Activated CD4-positive, CD25-positive, alpha-beta regulatory T cell treated with anti-CD3 and anti-CD28 coated beads, Interleukin-2, amount 50 U/mL, for 16 hours (primary cell): ENCODE measurements around the gene USF2.
A peak's percentile ranks its signal among the peaks of the same experiment; 100 is the strongest.

Experiments
- DNase-seq: peaks from one replicate; pipeline ENCODE4 v3.0.0-alpha.2; 2020; ENCODE audit warnings: low read depth, low spot score

The USF2 gene

DNA sequence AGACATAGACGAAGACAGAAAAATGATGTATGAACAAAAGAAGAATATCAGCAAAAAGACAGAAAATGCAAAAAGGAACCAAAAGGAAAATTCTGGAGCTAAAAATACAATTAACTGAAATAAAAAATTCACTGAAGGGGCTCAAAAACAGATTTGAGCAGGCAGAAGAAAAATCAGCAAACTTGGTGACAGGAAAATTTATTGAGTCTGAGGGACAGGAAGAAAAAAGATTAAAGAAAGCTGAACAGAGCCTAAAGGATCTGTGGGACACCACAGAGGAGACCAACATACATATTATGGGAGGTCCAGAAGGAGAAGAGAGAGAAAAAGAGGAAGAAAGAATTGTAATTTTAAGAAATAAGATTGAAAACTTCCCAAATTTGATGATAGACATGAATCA lies 27.3 kb upstream of the USF2 start:
- no peak for DNase-seq

- no peak for DNase-seq
Measured at GRCh38 chr19:35246466-35247092, 22.2 kb upstream of the USF2 start.

DNA sequence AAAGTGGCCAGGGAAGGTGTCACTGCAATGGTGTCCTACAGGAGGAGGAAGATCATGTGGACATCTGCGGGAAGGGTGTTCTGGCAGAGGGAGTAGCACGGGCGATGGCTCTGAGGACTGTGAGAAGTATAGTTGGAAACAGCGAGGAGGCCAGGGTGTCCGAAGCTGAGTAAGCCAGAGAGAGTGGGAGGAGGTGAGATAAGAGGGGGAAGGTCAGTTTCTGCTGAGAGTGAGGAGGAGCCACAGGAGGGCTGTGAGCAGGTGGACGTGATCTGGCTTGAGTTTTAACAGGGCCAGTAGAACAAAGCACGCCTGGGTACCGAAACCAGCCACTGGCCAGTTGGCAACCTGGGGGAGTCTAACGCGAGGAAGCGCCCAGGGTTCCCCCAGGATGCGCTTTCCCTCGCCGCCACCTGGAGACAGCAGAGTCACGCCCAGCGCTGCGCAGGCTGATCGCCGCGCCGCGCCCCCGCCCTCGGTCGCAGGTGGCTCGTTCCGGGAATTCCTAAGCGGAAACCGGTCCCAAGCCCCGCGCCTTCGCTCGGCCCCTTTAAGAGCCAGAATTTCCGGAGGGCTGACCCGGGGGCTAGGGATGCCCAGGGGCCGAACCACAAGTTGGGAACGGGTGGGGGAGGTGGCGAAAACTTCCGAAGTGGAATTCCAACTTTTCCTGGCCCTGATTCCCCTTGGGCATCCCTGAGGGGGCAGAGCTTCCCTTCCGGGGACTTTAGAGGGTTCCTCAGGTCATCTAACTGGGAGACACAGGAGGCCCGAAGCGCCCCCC lies 21.0 kb upstream of the USF2 start:
- no peak for DNase-seq

- DNase-seq: peak; percentile 37
Measured at GRCh38 chr19:35248310-35249145, 20.2 kb upstream of the USF2 start, which contains the start of gene LSR. TSS of gene LSR (plus strand) at chr19:35249002. CDS start at chr19:35249023, 21 bp downstream.

- DNase-seq: no peak
Measured at GRCh38 chr19:35249146-35249847, 19.5 kb upstream of the USF2 start.

DNA sequence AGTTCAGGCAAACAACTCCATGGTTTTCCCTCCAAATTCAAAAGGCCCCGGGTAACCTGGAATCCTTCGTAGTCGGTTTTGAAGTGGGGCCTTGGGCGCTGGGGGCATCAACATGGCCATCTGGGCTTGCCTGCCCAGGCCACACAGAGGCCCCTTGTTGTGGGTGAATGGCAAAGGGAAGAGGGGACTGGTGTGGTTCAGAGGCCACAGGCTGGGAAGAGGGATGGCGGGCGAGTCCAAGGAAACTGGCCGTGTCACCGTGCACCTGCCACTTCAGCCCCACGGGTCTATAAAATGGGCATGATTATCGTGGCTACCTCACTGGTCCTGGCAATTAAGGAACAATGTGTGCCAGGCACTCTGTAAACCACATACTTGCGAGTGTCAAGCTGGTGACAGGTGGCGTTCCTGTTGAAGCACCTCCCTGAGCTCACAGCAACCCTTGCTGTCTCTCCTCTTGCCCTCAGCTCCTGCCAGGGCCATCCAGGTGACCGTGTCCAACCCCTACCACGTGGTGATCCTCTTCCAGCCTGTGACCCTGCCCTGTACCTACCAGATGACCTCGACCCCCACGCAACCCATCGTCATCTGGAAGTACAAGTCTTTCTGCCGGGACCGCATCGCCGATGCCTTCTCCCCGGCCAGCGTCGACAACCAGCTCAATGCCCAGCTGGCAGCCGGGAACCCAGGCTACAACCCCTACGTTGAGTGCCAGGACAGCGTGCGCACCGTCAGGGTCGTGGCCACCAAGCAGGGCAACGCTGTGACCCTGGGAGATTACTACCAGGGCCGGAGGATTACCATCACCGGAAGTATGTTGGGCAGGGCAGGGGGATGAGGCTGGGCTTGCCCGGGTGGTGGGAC lies 18.7 kb upstream of the USF2 start:
- no peak for DNase-seq

DNA sequence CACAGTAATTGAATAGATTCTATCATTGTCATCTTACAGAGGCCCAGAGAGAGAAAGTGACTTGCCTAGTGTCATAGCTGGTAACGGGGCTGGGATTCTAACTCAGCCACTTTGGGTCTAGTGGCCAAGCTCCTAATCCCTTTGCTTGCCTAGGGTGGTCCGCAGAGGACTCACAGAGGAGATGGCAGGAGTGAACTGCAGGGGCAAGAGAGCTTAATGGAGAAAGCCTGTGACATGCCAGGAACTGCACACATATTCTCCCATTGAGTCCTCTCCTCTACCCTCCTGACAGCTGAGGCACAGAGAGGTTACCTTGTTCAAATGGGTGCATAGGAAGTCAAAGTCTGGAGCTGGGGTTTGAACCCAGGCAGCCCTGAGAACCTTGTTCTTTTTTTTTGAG lies 17.3 kb upstream of the USF2 start:
- DNase-seq: no peak

GRCh38 chr19:35253316-35254286 lies 15.2 kb upstream of the USF2 start:
- DNase-seq: no peak

DNA sequence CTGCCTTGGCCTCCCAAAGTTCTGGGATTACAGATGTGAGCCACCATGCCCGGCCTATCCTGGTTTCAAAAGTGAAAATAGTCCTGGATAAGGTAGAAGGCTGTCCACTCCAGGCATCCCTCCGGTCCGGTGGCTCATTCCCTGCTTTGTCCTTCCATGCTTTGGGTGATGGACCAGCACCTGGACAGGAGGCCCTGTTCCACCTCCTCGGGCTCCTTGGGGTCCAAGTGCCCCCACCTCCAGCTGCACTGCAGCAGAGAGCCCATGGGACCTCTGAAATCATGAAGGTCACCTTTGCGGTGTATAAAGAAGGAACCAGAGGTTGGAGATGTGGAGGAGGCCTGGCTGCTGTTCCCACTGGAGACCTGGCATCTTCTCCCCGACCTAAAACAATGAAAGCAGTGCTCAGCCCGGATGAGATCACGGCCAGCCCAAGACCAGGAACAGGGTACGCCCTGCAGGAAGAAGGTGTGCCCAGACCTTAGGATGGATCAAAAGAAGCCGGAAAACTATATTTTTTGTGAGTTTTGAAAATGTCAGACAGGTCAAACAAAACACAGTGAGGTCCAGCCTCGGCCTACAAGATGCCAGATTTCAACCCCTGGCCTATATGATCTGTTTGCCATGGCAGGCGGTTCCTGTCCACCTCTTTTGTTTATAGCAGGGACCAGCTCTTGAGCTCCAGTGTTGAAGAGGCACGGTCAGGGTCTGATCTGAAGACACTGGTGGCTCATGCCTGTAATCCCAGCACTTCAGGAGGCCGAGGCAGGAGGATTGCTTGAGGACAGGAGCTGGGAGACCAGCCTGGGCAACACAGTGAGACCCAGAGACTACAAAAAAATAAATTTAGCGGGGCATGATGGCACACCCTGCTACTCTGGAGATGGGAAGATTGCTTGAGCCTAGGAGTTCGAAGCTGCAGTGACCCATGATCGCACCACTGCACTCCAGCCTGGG lies 14.1 kb upstream of the USF2 start:
- DNase-seq: no peak

GRCh38 chr19:35256566-35256965 lies 12.2 kb upstream of the USF2 start:
- no peak for DNase-seq

GRCh38 chr19:35257113-35257461 lies 11.7 kb upstream of the USF2 start:
- DNase-seq: no peak

- DNase-seq: no peak
Measured at GRCh38 chr19:35260694-35261304, 8.0 kb upstream of the USF2 start.

DNA sequence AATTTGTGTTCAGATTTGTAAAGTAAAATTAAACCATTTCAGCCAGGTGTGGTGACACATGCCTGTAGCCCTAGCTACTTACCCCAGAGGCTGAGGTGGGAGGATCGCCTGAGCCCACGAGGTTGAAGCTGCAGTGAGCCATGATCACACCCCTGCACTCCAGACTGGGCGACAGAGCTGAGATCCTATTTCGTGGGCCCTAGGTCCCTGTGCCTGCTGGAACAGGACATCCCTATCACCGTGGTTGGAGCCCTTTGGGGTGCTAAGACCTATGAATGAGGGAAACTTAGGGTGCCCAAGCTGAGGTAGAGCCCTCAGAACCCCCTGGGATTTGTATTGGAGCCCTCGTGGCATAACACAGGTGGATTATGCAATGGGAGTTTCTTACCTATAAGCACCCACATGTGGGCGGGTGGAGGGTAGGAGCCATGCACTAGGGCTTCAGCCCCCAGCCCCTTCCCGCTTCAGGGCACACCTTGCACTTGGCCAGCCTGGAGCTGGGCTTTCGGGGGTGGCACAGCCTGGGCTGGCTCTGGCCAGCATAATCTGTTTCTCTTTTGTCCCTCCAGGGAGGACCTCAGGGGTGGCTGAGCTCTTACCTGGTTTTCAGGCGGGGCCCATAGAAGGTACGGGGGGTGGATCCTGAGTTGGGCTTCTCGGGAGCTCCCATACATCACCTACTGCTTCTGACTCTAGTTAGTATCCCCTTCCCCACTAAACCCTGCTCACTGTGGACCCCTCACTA lies 7.2 kb upstream of the USF2 start:
- DNase-seq: no peak

GRCh38 chr19:35262101-35262761 lies 6.5 kb upstream of the USF2 start:
- DNase-seq: no peak

DNA sequence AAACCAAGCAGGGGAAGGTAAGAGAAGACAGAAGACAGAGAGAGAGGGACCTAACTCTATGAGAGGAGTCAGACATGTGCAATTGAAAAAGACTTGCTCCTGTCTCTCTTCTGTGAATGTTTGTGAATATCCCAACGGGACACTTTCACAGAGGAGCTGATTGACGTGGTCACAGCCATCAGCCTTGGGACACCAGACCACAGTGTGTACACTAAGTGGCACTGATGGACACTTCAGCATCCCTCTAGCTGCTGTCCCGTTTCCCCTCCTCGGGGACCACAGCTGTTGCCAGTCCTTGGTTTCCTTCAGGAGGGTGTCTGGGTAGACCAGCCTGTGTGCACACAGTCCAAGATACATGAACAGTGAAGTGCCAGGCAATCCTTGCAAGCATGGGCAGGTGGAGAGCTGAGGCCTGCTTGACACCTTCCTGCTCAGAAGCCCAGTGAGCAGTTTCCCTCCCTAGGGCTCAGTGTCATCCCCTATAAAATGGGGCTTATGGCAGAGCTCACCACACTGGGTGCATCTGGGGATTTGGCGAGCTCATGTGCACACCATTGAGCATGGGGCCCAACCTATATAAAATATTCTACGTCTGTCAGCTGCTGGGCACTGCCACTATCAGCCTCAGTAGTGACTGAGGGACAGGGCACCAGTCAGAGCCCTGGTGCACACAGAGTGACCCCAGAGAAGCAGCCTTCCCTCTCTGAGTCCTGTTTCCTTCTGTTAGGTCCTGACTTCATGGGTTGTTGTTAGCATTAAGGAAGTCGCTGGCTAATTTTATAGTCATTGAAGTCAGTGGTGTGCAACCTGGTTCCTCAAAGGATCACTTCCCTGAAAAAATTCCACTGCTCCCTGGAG lies 4.3 kb upstream of the USF2 start:
- no peak for DNase-seq
